ENCODE measurements around the gene STIP1.

DNA sequence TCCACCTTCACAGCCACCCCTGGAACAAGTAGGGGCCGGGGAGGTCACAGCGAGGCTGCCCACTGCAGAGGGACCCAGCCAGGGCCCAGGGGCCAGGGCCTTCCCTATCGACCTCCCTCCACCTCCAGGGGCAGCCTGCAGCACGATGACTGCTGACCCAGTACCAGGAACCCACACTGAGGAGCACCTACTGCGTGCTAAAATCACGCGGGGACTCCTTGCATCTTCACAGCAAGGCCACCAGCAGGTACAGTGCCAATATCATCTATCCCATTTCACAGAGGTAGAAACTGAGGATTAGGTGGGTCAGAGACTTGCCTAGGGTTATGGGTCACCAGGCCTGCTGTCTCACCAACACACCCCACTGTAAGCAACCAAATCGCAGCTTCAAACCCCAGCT, 34.6 kb upstream of the STIP1 start:
- TF ChIP-seq CTCF (IDR thresholded peaks at IDR 0.05; ENCODE audit: low read length) (no peak), EZH2phosphoT487 (IDR thresholded peaks at IDR 0.05; ENCODE audit: low read length) (no peak), EZH2 (optimal IDR thresholded peaks at IDR 0.05; ENCODE audit: low read depth, low read length) (no peak)

Measured in MM.1S (cell line).